Stimulated activated CD8-positive, alpha-beta memory T cell treated with anti-CD3 and anti-CD28 coated beads, Interleukin-15, amount 100 ng/mL, for 4 hours (primary cell): ENCODE data around the gene SH2B2.
"Not testable (repeated sequence)": the region's sequence is repeated elsewhere in the genome, so short reads cannot be mapped to it uniquely, and the experiment has no call there.

Experiments
- DNase-seq, 2 donors: peaks; one replicate each; pipeline ENCODE4 v3.0.0-alpha.2; 2020; ENCODE audit warnings: low read depth in 2 of 2

Gene SH2B2

GRCh38 chr7:102287111-102287980 lies 678 bp downstream of the SH2B2 start:
- DNase-seq: no peak

GRCh38 chr7:102287981-102288278 lies 1.3 kb downstream of the SH2B2 start:
- DNase-seq: no peak

GRCh38 chr7:102288285-102288930 lies 1.7 kb downstream of the SH2B2 start:
- no peak for DNase-seq

- DNase-seq: no peak
Observed at GRCh38 chr7:102289057-102289456, 2.4 kb downstream of the SH2B2 start.

GRCh38 chr7:102291056-102291915 lies 4.6 kb downstream of the SH2B2 start:
- DNase-seq: peak in 1 of 2 donors; percentile 35

GRCh38 chr7:102291916-102292267 lies 5.2 kb downstream of the SH2B2 start:
- DNase-seq: no peak

- no peak for DNase-seq
Observed at GRCh38 chr7:102292813-102293798, 6.4 kb downstream of the SH2B2 start.

GRCh38 chr7:102294589-102294988 lies 7.9 kb downstream of the SH2B2 start:
- DNase-seq: no peak

GRCh38 chr7:102295346-102296178 lies 8.9 kb downstream of the SH2B2 start:
- no peak for DNase-seq

GRCh38 chr7:102296179-102296438 lies 9.4 kb downstream of the SH2B2 start:
- DNase-seq: no peak

- no peak for DNase-seq
Observed at GRCh38 chr7:102296514-102296913, 9.8 kb downstream of the SH2B2 start.

GRCh38 chr7:102297487-102298218 lies 11.0 kb downstream of the SH2B2 start:
- no peak for DNase-seq

GRCh38 chr7:102300643-102301221 lies 14.1 kb downstream of the SH2B2 start:
- DNase-seq: no peak

- not testable (repeated sequence) for DNase-seq
Observed at GRCh38 chr7:102301367-102301766, 14.7 kb downstream of the SH2B2 start.

GRCh38 chr7:102302025-102302424 lies 15.4 kb downstream of the SH2B2 start:
- DNase-seq: no peak

GRCh38 chr7:102303669-102304422 lies 17.2 kb downstream of the SH2B2 start:
- no peak for DNase-seq

GRCh38 chr7:102304668-102305067 lies 18.0 kb downstream of the SH2B2 start:
- DNase-seq: no peak

GRCh38 chr7:102305414-102306268 lies 19.0 kb downstream of the SH2B2 start:
- no peak for DNase-seq
